Endothelial cell (in vitro differentiated cells): Measurements from ENCODE around the gene NLRP6. TPM values are rescaled to one million over a fixed set of nuclear protein-coding genes. Genes with fewer than 3 reads are reported as not detected.
"Not testable (repeated sequence)": the region's sequence is repeated elsewhere in the genome, so short reads cannot be mapped to it uniquely, and the experiment has no call there.

Experiments
- DNase-seq: peaks from one replicate; pipeline ENCODE4 v3.0.0; 2021; ENCODE audit warnings: low spot score
- H3K27ac Mint-ChIP-seq: one replicate; pipeline ENCODE4 v1.8.0; 2021; ENCODE audit warnings: mixed read lengths, inconsistent platforms; ENCODE audit not compliant: unreplicated experiment
- H3K27me3 Mint-ChIP-seq: one replicate; pipeline ENCODE4 v1.8.0; 2021; ENCODE audit warnings: mild to moderate bottlenecking, moderate library complexity, mixed read lengths, inconsistent platforms; ENCODE audit not compliant: unreplicated experiment
- H3K36me3 Mint-ChIP-seq: one replicate; pipeline ENCODE4 v1.8.0; 2021; ENCODE audit warnings: mild to moderate bottlenecking, low read depth, mixed read lengths, inconsistent platforms; ENCODE audit not compliant: unreplicated experiment
- H3K4me1 Mint-ChIP-seq: one replicate; pipeline ENCODE4 v1.8.0; 2021; ENCODE audit warnings: mild to moderate bottlenecking, mixed read lengths, inconsistent platforms; ENCODE audit not compliant: unreplicated experiment
- H3K4me3 Mint-ChIP-seq: one replicate; pipeline ENCODE4 v1.8.0; 2021; ENCODE audit warnings: mild to moderate bottlenecking, mixed read lengths, inconsistent platforms; ENCODE audit not compliant: unreplicated experiment
- H3K9me3 Mint-ChIP-seq: one replicate; pipeline ENCODE4 v1.8.0; 2021; ENCODE audit warnings: mixed read lengths, inconsistent platforms; ENCODE audit not compliant: unreplicated experiment
- CTCF ChIP-seq: fragments of 200-600 bp; sonication (generic); IDR thresholded peaks from one replicate; pipeline ENCODE4 v1.5.0; 2021; ENCODE audit warnings: antibody characterized with exemption; ENCODE audit not compliant: unreplicated experiment
- total RNA-seq: library from RNA; stranded (reverse); fragmentation: NEBNext Ultra II Directional; extraction: Animal tissue kit (Norgen Biotek cat#: 25700); gene quantifications from one replicate; pipeline ENCODE4 v1.2.1, GENCODE V29; 2021; ENCODE audit not compliant: unreplicated experiment

NLRP6 gene
- total RNA-seq, 1 donor from 2014 or later = not detected

DNA sequence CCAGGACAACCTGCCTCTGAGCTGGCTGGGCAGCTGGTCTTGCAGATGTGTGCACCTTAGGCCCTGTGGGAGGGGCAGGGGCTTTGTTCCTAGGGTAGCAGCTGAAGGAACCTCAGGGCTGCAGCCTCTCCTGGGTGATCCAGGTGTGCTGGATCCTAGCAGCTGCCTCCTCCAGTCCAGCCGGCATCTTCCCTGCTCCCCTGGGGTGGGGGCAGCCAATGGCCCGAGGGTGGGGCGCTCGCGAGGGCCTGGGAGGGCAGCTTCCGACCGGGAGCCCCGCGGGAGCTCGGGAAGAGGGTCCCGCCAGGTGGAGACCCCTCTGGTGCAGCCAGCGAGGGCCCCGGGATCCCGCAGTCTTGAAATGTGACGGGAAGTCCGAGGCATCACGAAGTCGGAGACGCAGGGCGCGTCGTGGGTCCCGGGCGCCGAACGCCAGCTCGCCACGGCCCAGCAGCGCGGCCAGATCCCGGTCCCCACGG lies 37.3 kb downstream of the NLRP6 start:
- Mint-ChIP-seq H3K4me3 (no peak overlapping the region), H3K36me3 (peaks cover 7% of the 10 kb centered on the region), H3K27ac (no peak overlapping the region), H3K9me3 (no peaks in the 10 kb centered on the region), H3K27me3 (peaks cover 10% of the 10 kb centered on the region), H3K4me1 (peaks cover 43% of the 10 kb centered on the region)
- TF ChIP-seq CTCF = no peak
- no peak for DNase-seq

DNA sequence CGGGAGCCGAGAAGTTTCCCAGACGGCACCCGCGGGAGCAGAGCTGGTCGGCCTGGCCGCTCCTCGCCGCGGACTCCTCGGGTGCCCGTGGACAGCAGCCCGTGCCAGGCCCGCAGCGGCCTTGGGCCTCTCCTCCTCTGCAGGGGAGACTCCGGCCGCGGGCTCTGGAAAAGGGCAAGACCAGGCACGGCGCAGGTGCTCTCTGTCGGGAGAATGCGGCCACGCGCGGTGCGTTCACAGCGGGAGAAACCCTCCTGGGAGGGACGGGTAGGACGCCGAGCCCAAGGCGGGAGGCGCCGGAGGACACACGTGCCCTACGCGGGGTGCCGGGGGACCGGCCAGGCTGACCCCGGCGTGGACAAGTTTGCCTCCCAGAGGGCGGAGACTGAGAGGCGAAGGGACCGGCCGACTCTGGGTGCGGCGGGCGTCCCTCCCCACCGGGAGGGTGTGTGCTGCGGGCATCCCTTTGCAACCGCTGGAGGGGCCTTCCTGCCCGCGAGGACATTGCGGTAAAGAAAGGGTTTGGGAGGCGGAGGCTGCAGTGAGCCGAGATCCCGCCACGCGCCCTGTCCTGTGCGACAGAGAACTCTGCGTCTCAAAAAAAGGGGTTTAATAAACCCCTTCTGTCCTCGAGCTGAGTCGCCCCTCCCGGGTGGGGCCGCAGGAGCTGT lies 38.0 kb downstream of the NLRP6 start:
- Mint-ChIP-seq H3K9me3 (no peaks in the 10 kb centered on the region), H3K27me3 (peaks cover 11% of the 10 kb centered on the region), H3K36me3 (peaks cover 7% of the 10 kb centered on the region), H3K4me3 (peak overlapping the region; percentile 62), H3K4me1 (peaks cover 47% of the 10 kb centered on the region), H3K27ac (peak overlapping the region; percentile 57)
- TF ChIP-seq CTCF = no peak
- DNase-seq = no peak

- peak overlapping the region; percentile 57 for H3K27ac Mint-ChIP-seq
- no peak for TF ChIP-seq CTCF
- peak overlapping the region; percentile 62 for H3K4me3 Mint-ChIP-seq
- DNase-seq = no peak
- no peaks in the 10 kb centered on the region for H3K9me3 Mint-ChIP-seq
- H3K27me3 Mint-ChIP-seq = peaks cover 11% of the 10 kb centered on the region
- H3K36me3 Mint-ChIP-seq = peaks cover 7% of the 10 kb centered on the region
- peaks cover 44% of the 10 kb centered on the region for H3K4me1 Mint-ChIP-seq
Observed at GRCh38 chr11:316891-317301, 38.7 kb downstream of the NLRP6 start.

- peaks cover 11% of the 10 kb centered on the region for H3K27me3 Mint-ChIP-seq
Observed at GRCh38 chr11:317668-318404, 39.6 kb downstream of the NLRP6 start.

DNA sequence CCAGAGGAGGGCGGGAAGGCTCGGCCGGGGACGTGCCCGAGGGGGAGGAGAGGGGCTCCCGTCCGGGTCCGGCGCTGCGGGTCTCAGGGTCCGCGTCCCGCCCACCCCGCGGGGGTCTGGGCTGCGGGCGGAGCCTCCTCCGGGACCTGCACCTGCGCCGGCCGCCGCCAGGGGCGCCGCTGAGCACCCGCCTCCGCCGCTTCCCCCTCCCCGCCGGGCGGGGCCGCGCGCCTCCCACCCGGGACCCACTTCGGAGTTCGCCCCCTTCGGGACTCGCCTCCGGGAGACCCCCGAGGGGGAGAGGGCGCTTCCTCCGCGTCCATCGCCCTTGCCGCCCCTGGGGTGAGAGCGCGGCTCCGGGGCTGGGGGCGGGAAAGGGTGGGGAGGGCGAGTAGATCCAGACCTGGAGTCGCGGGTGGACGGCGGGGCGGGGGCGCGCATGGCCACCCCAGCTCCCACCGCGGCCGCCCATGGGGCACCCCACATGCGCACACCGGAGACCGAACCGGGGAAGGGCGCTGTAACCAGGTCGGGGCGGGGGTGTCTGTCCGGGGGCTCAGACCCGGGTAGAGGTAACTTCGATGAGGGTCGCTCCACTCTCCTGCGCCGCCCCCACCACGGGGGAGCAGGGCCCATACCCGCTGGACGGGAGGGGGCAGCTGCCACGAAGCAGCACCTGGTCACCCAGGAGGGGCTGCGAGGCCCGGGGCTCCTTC lies 40.4 kb downstream of the NLRP6 start:
- not testable (repeated sequence) for H3K4me3 Mint-ChIP-seq, H3K9me3 Mint-ChIP-seq, H3K36me3 Mint-ChIP-seq, H3K27ac Mint-ChIP-seq, DNase-seq
- peaks cover 11% of the 10 kb centered on the region for H3K27me3 Mint-ChIP-seq
- H3K4me1 Mint-ChIP-seq = peaks cover 36% of the 10 kb centered on the region

More at GRCh38 chr11:317668-318404, 39.6 kb downstream of the NLRP6 start:
- Mint-ChIP-seq H3K27ac (peak overlapping the region; percentile 64), H3K4me1 (peaks cover 43% of the 10 kb centered on the region), H3K4me3 (peak overlapping the region; percentile 70)
- not testable (repeated sequence) for H3K9me3 Mint-ChIP-seq, DNase-seq, H3K36me3 Mint-ChIP-seq

GRCh38 chr11:319121-319887 lies 41.1 kb downstream of the NLRP6 start:
- peak overlapping the region; percentile 77 for H3K27ac Mint-ChIP-seq
- H3K4me3 Mint-ChIP-seq = peak overlapping the region; percentile 98
- H3K36me3 Mint-ChIP-seq, H3K9me3 Mint-ChIP-seq, H3K27me3 Mint-ChIP-seq, DNase-seq: not testable (repeated sequence)
- H3K4me1 Mint-ChIP-seq = peaks cover 33% of the 10 kb centered on the region

- DNase-seq, H3K36me3 Mint-ChIP-seq, H3K27me3 Mint-ChIP-seq, H3K9me3 Mint-ChIP-seq: not testable (repeated sequence)
- H3K4me3 Mint-ChIP-seq = peak overlapping the region; percentile 98
- H3K4me1 Mint-ChIP-seq = peaks cover 37% of the 10 kb centered on the region
- peak overlapping the region; percentile 97 for H3K27ac Mint-ChIP-seq
Observed at GRCh38 chr11:319888-320273, 41.7 kb downstream of the NLRP6 start.
